H7 (cell line): ENCODE data around the gene SCYL1. TPM values are rescaled to one million over a fixed set of nuclear protein-coding genes. Genes with fewer than 3 reads are reported as not detected.
A peak's percentile ranks its signal among the peaks of the same experiment; 100 is the strongest.

Experiments
- DNase-seq: peaks from one replicate; pipeline ENCODE4 v3.0.0; 2012
- H3K27me3 ChIP-seq: 2 replicates; pipeline ENCODE4 v1.6.0; 2011; ENCODE audit warnings: mild to moderate bottlenecking, low read length; ENCODE audit not compliant: control insufficient read depth, insufficient read depth
- H3K36me3 ChIP-seq: replicated peaks from 2 replicates; pipeline ENCODE4 v1.5.1; 2011; ENCODE audit warnings: low read length; ENCODE audit not compliant: control insufficient read depth, insufficient read depth
- H3K4me3 ChIP-seq: 2 replicates; pipeline ENCODE4 v1.5.1; 2011; ENCODE audit warnings: low read depth, mild to moderate bottlenecking, control low read depth, low read length, moderate library complexity; ENCODE audit not compliant: insufficient read depth
- total RNA-seq: library from RNA; depleted of rRNA; stranded (reverse); fragments of >200 nt; shearing (Covaris generic); gene quantifications from 2 replicates; pipeline ENCODE4 v1.2.3, GENCODE V29; 2014

The SCYL1 gene
- total RNA-seq, 1 experiment from 2014 or later: 72.3 TPM

DNA sequence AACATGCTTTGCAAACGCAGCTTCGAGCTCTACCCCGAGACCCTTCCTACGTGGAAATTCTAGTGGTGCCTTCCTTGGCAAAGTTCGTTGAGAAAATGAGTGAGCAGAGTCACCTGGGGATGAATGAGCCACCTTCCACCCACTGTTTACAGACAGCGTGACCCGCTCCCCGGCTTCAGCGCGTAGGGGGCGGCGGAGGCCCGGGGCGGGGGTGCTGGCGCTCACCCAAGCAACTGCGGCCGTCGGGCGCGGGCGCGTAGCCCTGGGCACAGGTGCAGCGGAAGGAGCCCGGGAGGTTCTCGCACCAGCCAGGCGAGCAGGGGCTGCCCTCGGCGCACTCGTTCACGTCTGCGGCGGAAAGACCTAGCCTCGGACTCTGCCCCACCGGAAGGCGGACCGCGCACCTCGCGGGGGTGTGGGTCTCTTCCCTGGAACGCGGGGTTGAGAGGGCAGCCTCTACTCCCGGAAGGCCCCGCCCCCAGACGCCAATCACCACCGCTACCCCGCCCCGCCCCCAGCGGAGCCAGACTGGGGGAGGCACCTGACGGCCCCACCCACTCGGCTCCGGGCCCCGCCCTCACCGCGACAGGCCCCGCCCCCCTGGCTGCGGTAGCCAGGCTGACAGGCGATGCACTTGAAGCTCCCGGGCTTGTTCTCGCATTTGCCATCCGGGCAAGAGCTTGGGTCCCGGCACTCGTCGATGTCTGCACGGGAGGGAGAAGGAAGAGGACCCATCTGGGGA, 21.5 kb downstream of the SCYL1 start:
- Histone ChIP-seq H3K27me3 (peaks cover 58% of the 10 kb centered on the region), H3K4me3 (peak overlapping the region; percentile 55), H3K36me3 (no peaks in the 10 kb centered on the region; the same call in 1 of the 2 replicates)
- DNase-seq: peak; percentile 100

DNA sequence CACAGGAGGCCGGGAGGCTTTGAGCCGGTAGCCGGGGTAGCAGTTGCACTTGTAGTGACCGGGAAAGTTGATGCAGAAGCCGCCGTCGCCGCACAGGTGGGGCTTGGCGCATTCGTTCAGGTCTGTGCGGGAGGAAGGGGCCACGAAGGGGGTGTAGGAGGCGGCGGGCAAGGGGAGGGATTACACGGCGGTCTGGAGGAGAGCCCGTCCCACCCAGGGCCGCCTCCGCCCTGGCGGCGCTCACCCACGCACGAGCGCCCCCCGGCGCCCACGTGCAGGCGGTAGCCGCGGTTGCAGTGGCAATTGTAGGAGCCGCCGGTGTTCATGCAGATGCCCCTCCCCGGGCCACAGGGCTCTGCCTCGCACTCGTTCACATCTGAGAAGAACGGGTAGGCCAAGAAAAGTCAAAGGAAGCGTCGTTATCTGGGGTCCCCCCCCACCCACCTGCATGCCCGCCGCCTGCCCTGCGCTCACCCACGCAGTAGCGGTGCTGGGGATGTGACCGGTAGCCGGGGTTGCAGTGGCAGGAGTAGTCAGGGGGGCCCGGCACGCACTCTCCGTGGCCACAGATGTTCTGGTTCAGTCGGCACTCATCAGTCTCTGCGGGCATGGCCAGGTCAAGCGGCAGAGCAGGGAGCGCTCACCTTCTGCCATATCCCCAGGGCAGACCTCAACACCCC, 22.7 kb downstream of the SCYL1 start:
- Histone ChIP-seq H3K36me3 (no peaks in the 10 kb centered on the region; the same call in 1 of the 2 replicates), H3K27me3 (peaks cover 59% of the 10 kb centered on the region), H3K4me3 (peak overlapping the region; percentile 2; the same call in 1 of the 2 replicates)
- DNase-seq: peak; percentile 85

DNA sequence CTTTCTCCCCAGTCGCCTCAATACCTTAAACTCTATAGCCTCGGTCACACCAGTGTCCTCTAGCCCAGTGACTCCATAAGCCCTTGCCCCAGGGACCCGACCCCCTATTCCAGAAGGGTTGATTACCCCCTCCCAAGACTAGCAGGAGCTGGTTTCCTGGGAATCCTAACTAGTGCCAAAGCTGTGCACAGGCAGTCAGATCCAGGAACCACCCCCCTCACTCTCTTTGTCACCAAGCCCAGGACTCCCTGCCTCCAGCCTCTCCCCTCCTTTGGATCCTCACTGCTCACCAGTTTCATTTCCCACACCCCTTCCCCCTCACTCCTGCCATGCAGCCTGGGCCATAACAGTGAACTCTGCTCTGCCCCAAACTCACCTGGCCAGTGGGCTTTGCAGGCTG, 23.5 kb downstream of the SCYL1 start:
- H3K27me3 ChIP-seq: peaks cover 58% of the 10 kb centered on the region
- no peak for DNase-seq
- no peak overlapping the region for H3K4me3 ChIP-seq
- no peaks in the 10 kb centered on the region; the same call in 1 of the 2 replicates for H3K36me3 ChIP-seq

GRCh38 chr11:65549096-65549495, 24.2 kb downstream of the SCYL1 start:
- Histone ChIP-seq H3K4me3 (no peak overlapping the region), H3K36me3 (no peaks in the 10 kb centered on the region; the same call in 1 of the 2 replicates), H3K27me3 (peaks cover 56% of the 10 kb centered on the region)
- no peak for DNase-seq

DNA sequence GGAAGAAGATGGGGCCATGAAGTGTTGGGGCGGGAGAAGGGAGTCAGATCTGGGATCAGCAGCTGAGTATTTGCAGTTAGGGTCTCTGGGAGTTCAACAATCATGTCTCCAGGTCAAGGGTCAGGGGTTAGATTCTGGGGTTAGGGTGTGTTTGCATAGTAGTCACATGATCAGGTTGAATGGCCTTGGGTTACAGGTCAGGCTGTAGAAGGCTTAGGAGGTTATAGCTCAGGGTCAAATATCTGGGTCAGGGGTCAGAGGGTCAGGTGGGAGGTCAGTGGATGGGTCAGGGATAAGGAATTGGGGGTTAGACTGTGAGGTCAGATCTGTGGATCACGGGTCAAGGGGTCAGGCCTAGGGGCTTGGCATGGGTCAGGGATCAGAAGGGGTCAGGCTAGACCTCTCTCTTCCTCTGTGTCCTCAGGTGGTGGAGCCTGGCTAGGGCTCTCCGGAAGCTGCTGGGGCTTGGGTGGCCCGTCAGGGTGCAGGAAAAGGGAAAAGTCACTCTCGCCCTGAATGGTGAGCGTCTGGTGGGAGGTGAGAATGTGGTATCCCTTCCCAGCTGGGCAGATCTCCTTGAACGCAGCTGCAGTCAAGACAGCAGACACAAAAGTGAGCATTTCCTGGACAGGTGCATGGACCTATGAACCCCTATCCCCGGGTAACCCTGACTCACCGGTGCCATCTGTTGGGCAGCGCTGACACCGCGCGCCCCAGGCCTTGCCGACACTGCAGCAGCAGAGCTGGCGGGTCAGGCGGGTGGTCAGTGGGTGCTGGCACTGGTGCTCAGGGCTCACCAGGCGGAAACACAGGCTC, 26.9 kb downstream of the SCYL1 start:
- Histone ChIP-seq H3K36me3 (no peaks in the 10 kb centered on the region; the same call in 1 of the 2 replicates), H3K27me3 (peaks cover 38% of the 10 kb centered on the region), H3K4me3 (no peak overlapping the region)
- peak; percentile 90 for DNase-seq

DNA sequence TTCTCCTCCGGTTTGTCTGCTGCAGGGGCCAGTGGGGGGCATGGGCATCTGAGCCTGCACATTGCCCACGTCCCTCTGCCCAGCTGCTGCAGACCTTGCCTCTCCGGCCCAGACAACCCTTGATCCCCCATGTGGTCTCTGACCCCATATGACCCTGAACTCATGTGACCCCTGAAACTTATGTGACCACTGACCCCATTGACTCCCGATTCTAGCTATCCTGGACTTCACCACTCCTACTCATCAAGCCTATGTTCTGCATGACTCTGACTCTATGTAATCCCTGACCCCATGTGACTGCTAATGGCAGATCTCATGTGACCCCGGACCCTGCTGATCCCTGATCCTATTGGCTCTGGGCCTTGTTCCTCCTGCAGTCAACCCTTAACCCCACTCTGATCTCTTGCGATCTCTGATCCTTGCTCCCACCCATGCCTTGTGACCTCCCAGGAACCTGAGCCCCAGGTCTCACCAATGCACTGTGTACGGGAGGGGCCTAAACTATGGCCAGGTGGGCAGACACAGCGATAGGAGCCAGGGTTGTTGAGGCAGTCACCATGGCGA, 27.6 kb downstream of the SCYL1 start:
- Histone ChIP-seq H3K36me3 (no peaks in the 10 kb centered on the region; the same call in 1 of the 2 replicates), H3K27me3 (peaks cover 36% of the 10 kb centered on the region), H3K4me3 (no peak overlapping the region)
- DNase-seq: no peak

DNA sequence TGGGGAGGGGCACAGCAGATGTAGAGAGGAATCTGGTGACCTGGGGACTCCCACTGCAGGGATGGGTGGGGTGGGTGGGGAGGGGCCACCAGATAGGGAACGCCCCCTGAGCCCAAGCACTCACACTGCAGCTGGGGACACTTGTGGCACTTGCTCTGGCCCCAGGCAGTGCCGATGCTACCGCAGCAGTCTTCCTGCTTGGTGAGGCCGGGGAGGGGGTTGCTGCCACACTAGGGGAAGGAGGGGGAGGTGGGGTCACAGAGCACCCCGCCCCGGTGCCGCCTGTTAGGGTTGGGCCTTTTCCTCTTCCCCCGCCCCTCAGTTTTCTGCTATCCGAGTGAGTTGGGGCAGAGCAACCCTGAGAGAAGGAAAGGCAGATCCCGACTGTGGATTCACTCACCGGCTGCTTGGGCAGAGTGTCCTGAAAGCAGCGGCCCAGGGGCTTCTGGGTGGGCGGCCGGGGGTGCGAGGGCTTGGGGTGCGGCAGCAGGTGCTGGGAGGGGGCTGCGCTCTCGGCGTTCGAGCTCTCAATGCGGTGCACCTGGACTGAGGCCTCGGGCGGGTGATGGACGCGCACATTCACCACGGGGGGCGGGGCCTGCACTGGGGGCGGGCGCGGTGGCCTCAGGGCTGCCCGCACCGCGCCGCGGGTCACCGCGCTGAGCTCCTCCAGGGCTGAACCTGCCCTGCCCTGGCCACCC, 28.6 kb downstream of the SCYL1 start:
- peaks cover 27% of the 10 kb centered on the region for H3K27me3 ChIP-seq
- H3K36me3 ChIP-seq: no peaks in the 10 kb centered on the region; the same call in 1 of the 2 replicates
- DNase-seq: peak; percentile 89
- H3K4me3 ChIP-seq: peak overlapping the region; percentile 43

DNA sequence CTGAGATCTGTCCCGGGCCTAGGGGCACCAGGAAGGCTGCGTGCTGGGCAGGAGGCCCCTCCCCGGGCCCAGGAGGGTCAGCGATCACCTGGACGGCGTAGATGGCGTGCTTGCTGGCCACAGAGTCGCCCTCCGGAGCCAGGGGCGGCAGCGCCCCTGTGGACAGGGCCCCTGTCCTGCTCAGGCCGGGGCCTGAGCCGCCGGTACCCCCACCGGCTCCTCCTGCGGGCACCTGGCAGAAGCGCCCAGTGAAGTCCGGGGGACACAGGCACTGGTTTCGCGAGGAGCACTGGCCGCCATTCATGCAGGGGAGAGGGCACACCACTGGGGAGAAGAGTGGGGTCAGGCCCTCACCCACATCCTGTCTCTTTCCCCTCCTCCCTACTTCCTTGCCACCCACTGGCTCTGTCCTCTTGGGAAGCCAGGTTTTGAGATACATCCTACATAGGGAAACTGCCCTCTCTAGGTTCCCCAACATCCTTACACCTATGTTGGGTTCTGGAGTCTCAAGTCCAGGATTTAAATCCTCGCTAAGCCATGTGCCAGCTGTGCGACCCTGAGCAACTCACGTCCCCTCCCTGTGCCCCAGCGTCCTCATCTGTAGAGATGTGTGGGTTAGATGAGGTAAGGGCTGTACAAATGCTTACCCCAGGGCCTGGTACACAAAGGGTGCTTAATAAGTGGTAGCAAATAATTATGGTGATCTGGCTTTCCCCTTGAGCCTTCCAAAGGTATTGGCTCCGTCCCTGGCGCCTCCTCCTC, 29.4 kb downstream of the SCYL1 start:
- peak overlapping the region; percentile 43 for H3K4me3 ChIP-seq
- no peaks in the 10 kb centered on the region for H3K36me3 ChIP-seq
- peaks cover 23% of the 10 kb centered on the region for H3K27me3 ChIP-seq
- DNase-seq: peak; percentile 61

- no peaks in the 10 kb centered on the region for H3K36me3 ChIP-seq
- H3K27me3 ChIP-seq: peaks cover 23% of the 10 kb centered on the region
- H3K4me3 ChIP-seq: no peak overlapping the region
- DNase-seq: no peak
Observed at GRCh38 chr11:65554842-65555430, 30.1 kb downstream of the SCYL1 start.

- Histone ChIP-seq H3K27me3 (peaks cover 22% of the 10 kb centered on the region), H3K4me3 (no peak overlapping the region), H3K36me3 (no peaks in the 10 kb centered on the region)
- DNase-seq: no peak
Observed at GRCh38 chr11:65555693-65556231, 30.9 kb downstream of the SCYL1 start.

DNA sequence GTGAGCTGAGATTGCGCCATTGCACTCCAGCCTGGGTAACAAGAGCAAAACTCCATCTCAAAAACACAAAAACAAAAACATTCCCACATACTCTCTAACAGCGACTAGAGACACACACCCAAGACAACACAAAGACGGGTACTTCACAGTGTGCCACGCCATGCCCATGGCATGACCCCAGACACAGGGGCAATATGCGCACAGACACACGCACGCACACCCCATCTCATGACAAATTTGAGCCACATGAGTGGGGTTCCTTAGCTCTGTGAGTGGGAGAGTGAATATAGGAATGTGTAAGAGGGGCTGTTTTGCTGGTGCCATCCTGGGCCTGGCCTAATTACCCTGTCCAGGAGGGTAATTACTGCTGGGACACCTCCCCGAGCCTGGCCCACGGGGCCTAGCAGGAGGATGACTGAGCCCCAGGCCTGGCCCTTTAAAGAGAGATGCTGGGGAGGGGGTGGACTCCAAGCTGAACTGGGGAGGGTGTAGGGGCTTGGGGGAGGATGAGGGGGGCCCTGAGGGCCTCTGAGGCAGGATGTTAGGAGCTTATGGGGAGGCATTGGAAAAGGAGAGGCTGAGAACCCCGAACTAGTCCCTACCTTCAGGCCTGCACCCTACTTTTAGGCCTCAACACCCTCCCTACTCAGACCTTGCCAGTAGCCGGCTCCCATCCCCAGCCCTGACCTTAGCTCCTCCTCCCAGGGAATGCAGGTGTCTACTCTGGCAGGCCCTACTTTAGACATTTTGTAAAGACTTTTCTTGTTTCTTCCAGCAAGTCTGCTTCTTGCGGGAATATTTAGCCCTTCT, 31.8 kb downstream of the SCYL1 start:
- Histone ChIP-seq H3K36me3 (no peaks in the 10 kb centered on the region), H3K4me3 (no peak overlapping the region), H3K27me3 (peaks cover 17% of the 10 kb centered on the region)
- DNase-seq: no peak

GRCh38 chr11:65557280-65558001, 32.6 kb downstream of the SCYL1 start:
- DNase-seq: peak; percentile 89
- H3K27me3 ChIP-seq: peaks cover 17% of the 10 kb centered on the region
- peak overlapping the region; percentile 69 for H3K4me3 ChIP-seq
- H3K36me3 ChIP-seq: no peaks in the 10 kb centered on the region
